OCI-LY7 (cell line): Measurements from ENCODE around the gene LFNG.

ENCODE experiments used
- EZH2phosphoT487 ChIP-seq: fragments of 200-600 bp; sonication (generic); IDR thresholded peaks from 2 replicates; pipeline ENCODE4 v1.6.1; 2018; ENCODE audit warnings: low read depth, borderline replicate concordance, mild to moderate bottlenecking, mixed run types, antibody characterized with exemption, low read length, moderate library complexity, mixed read lengths
- TF ChIP-seq, protein P1 (sequence below): fragments of 200-600 bp; sonication (generic); conservative IDR thresholded peaks from 2 replicates; pipeline ENCODE4 v1.5.1; 2014; ENCODE audit warnings: mild to moderate bottlenecking, antibody characterized with exemption, low read length, moderate library complexity, mixed read lengths

DNA sequence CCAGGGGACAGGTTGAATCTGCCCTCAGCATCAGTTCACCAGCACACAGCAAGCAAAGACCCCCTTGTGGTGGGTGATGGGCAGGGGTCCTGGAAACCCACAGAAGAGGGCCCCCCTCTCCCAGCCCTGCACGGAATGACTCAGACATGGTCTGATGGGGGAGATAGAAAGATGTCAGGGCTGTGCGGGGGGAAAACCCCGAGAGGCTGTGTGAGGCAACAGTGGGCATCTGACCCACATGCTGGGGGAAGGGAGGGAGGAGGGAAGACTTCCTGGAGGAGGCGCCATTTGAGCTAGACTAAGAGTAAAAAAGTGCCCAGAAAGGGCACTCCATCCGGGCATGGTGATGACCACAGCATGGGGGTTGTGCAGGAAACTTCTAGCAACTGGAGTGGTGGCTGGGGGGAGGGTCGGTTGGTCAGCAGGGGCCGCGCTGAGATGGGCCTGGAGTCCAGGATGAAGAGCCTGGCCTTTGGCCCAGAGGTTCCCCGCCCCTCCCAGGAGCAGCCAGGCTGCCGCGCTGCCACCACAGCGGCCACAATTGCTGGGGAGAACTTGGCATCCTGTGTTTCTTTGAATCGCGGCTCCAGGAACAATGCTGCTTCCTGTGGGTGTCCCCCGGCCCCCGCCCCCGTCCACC, 2.5 kb downstream of the LFNG start:
- TF ChIP-seq, protein P1, sequence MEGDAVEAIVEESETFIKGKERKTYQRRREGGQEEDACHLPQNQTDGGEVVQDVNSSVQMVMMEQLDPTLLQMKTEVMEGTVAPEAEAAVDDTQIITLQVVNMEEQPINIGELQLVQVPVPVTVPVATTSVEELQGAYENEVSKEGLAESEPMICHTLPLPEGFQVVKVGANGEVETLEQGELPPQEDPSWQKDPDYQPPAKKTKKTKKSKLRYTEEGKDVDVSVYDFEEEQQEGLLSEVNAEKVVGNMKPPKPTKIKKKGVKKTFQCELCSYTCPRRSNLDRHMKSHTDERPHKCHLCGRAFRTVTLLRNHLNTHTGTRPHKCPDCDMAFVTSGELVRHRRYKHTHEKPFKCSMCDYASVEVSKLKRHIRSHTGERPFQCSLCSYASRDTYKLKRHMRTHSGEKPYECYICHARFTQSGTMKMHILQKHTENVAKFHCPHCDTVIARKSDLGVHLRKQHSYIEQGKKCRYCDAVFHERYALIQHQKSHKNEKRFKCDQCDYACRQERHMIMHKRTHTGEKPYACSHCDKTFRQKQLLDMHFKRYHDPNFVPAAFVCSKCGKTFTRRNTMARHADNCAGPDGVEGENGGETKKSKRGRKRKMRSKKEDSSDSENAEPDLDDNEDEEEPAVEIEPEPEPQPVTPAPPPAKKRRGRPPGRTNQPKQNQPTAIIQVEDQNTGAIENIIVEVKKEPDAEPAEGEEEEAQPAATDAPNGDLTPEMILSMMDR, result no peak; the same call in 1 of the 2 replicates
- TF ChIP-seq EZH2phosphoT487, result no peak
